Measurements from ENCODE around the gene ACBD4.

DNA sequence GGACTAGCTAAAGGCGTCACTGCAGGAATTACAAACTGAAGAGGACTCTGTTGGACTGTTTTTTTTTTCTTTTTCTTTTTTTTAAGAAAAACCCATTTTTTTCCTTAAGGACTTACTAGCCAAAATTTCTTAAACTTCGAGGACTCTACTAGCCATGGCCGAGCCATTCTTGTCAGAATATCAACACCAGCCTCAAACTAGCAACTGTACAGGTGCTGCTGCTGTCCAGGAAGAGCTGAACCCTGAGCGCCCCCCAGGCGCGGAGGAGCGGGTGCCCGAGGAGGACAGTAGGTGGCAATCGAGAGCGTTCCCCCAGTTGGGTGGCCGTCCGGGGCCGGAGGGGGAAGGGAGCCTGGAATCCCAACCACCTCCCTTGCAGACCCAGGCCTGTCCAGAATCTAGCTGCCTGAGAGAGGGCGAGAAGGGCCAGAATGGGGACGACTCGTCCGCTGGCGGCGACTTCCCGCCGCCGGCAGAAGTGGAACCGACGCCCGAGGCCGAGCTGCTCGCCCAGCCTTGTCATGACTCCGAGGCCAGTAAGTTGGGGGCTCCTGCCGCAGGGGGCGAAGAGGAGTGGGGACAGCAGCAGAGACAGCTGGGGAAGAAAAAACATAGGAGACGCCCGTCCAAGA, 13.7 kb downstream of the ACBD4 start:
- TF ChIP-seq, protein P1, sequence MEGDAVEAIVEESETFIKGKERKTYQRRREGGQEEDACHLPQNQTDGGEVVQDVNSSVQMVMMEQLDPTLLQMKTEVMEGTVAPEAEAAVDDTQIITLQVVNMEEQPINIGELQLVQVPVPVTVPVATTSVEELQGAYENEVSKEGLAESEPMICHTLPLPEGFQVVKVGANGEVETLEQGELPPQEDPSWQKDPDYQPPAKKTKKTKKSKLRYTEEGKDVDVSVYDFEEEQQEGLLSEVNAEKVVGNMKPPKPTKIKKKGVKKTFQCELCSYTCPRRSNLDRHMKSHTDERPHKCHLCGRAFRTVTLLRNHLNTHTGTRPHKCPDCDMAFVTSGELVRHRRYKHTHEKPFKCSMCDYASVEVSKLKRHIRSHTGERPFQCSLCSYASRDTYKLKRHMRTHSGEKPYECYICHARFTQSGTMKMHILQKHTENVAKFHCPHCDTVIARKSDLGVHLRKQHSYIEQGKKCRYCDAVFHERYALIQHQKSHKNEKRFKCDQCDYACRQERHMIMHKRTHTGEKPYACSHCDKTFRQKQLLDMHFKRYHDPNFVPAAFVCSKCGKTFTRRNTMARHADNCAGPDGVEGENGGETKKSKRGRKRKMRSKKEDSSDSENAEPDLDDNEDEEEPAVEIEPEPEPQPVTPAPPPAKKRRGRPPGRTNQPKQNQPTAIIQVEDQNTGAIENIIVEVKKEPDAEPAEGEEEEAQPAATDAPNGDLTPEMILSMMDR (IDR thresholded peaks at IDR 0.05 in 2 of 3, conservative IDR thresholded peaks at IDR 0.05 in 1 of 3; ENCODE audit: control insufficient read depth in 2 of 3, extremely low read depth in 1 of 3, insufficient read depth in 1 of 3, low read depth in 3 of 3, low read length in 3 of 3): peak; percentile 87 to 94 (median 89)
- no peak for TF ChIP-seq EP300 (IDR thresholded peaks at IDR 0.05; ENCODE audit: borderline replicate concordance in 1 of 2, control insufficient read depth in 1 of 2, low read depth in 2 of 2, low read length in 2 of 2)
- no peak; the same call in 1 of the 2 replicates for TF ChIP-seq JUNB (IDR thresholded peaks at IDR 0.05)
- no peak for TF ChIP-seq ZNF384 (IDR thresholded peaks at IDR 0.05; ENCODE audit: borderline replicate concordance, low read depth, low read length)

Measured in GM12878 (cell line).